Activated naive CD4-positive, alpha-beta T cell treated with anti-CD3 and anti-CD28 coated beads, Interleukin-2, amount 10 ng/mL, durations not matched to agents 7 days and 5 days (primary cell): ENCODE measurements around the gene TMEM248.
"Not testable (repeated sequence)": the region's sequence is repeated elsewhere in the genome, so short reads cannot be mapped to it uniquely, and the experiment has no call there.

ENCODE experiments used
- CTCF ChIA-PET: fragments of 350-600 bp; sonication (Branson Sonifier 250); formaldehyde crosslinking; loops from one replicate; lab custom pipeline; 2021; ENCODE audit warnings: antibody characterized with exemption; lab: Charles Lee
- DNase-seq: peaks from one replicate; pipeline ENCODE4 v3.0.0-alpha.2; 2020
- H3K27ac Mint-ChIP-seq: one replicate; pipeline ENCODE4 v1.8.0; 2021; ENCODE audit warnings: mild to moderate bottlenecking, moderate library complexity, mixed read lengths
- H3K27me3 Mint-ChIP-seq: one replicate; pipeline ENCODE4 v1.8.0; 2021; ENCODE audit warnings: mild to moderate bottlenecking, mixed read lengths
- H3K36me3 Mint-ChIP-seq: one replicate; pipeline ENCODE4 v1.8.0; 2021; ENCODE audit warnings: mixed read lengths
- H3K4me1 Mint-ChIP-seq: one replicate; pipeline ENCODE4 v1.8.0; 2021; ENCODE audit warnings: mixed read lengths
- H3K4me3 Mint-ChIP-seq: one replicate; pipeline ENCODE4 v1.8.0; 2021; ENCODE audit warnings: mild to moderate bottlenecking, moderate library complexity, mixed read lengths
- H3K9me3 Mint-ChIP-seq: one replicate; pipeline ENCODE4 v1.8.0; 2021; ENCODE audit warnings: mixed read lengths

Gene TMEM248

GRCh38 chr7:66920769-66921395 is at the start of gene TMEM248:
Gene TMEM248 (plus strand): TSS chr7:66921225. CDS start chr7:66941866, 20,641 bp downstream.
- H3K27ac Mint-ChIP-seq: peak within 1 kb of the TSS; percentile 98
- peaks cover 14% of the 10 kb centered on the region for H3K36me3 Mint-ChIP-seq
- no peaks in the 10 kb centered on the region for H3K27me3 Mint-ChIP-seq
- H3K4me1 Mint-ChIP-seq: peaks cover 37% of the 10 kb centered on the region
- CTCF ChIA-PET: no interaction called here
- DNase-seq: peak; percentile 94
- H3K4me3 Mint-ChIP-seq: peak within 1 kb of the TSS; percentile 96
- no peaks in the 10 kb centered on the region for H3K9me3 Mint-ChIP-seq

- no peak overlapping the region for H3K4me3 Mint-ChIP-seq
- DNase-seq: no peak
- no peaks in the 10 kb centered on the region for H3K36me3 Mint-ChIP-seq
- H3K27me3 Mint-ChIP-seq: no peaks in the 10 kb centered on the region
- H3K9me3 Mint-ChIP-seq: no peaks in the 10 kb centered on the region
- no peak overlapping the region for H3K27ac Mint-ChIP-seq
- CTCF ChIA-PET: no interaction called here
- peaks cover 7% of the 10 kb centered on the region for H3K4me1 Mint-ChIP-seq
These were observed 47.5 kb upstream of the TMEM248 start for GRCh38 chr7:66873476-66873875.

GRCh38 chr7:66877577-66878300 is 43.3 kb upstream of the TMEM248 start:
- no peak for DNase-seq
- H3K27me3 Mint-ChIP-seq: no peaks in the 10 kb centered on the region
- H3K36me3 Mint-ChIP-seq: peaks cover 2% of the 10 kb centered on the region
- no peak overlapping the region for H3K4me3 Mint-ChIP-seq
- H3K4me1 Mint-ChIP-seq: peaks cover 7% of the 10 kb centered on the region
- CTCF ChIA-PET: no interaction called here
- H3K27ac Mint-ChIP-seq: peak overlapping the region; percentile 42
- no peaks in the 10 kb centered on the region for H3K9me3 Mint-ChIP-seq

- H3K27ac Mint-ChIP-seq, H3K4me3 Mint-ChIP-seq, H3K4me1 Mint-ChIP-seq, H3K36me3 Mint-ChIP-seq, DNase-seq, H3K9me3 Mint-ChIP-seq, CTCF ChIA-PET, H3K27me3 Mint-ChIP-seq: not testable (repeated sequence)
These were observed 42.7 kb upstream of the TMEM248 start for GRCh38 chr7:66878301-66878685.

GRCh38 chr7:66880053-66880452 is 41.0 kb upstream of the TMEM248 start:
- no peaks in the 10 kb centered on the region for H3K9me3 Mint-ChIP-seq
- peaks cover 7% of the 10 kb centered on the region for H3K4me1 Mint-ChIP-seq
- no peak overlapping the region for H3K27ac Mint-ChIP-seq
- CTCF ChIA-PET: no interaction called here
- no peak for DNase-seq
- peaks cover 2% of the 10 kb centered on the region for H3K36me3 Mint-ChIP-seq
- H3K27me3 Mint-ChIP-seq: no peaks in the 10 kb centered on the region
- no peak overlapping the region for H3K4me3 Mint-ChIP-seq

GRCh38 chr7:66880577-66880976 is 40.4 kb upstream of the TMEM248 start:
- H3K4me3 Mint-ChIP-seq, H3K9me3 Mint-ChIP-seq, H3K27ac Mint-ChIP-seq, H3K36me3 Mint-ChIP-seq, DNase-seq, CTCF ChIA-PET, H3K27me3 Mint-ChIP-seq, H3K4me1 Mint-ChIP-seq: not testable (repeated sequence)

- Mint-ChIP-seq H3K9me3 (no peaks in the 10 kb centered on the region), H3K27me3 (no peaks in the 10 kb centered on the region), H3K4me1 (peaks cover 4% of the 10 kb centered on the region), H3K36me3 (peaks cover 2% of the 10 kb centered on the region), H3K27ac (no peak overlapping the region), H3K4me3 (no peak overlapping the region)
- CTCF ChIA-PET: no interaction called here
- DNase-seq: no peak
These were observed 37.3 kb upstream of the TMEM248 start for GRCh38 chr7:66883716-66884115.

- DNase-seq, H3K9me3 Mint-ChIP-seq, H3K27me3 Mint-ChIP-seq, H3K36me3 Mint-ChIP-seq, H3K27ac Mint-ChIP-seq, H3K4me3 Mint-ChIP-seq, H3K4me1 Mint-ChIP-seq, CTCF ChIA-PET: not testable (repeated sequence)
These were observed 36.5 kb upstream of the TMEM248 start for GRCh38 chr7:66884556-66884955.

- CTCF ChIA-PET: no interaction called here
These were observed 34.9 kb upstream of the TMEM248 start for GRCh38 chr7:66886152-66886551.

GRCh38 chr7:66888223-66888622 is 32.8 kb upstream of the TMEM248 start:
- H3K36me3 Mint-ChIP-seq, H3K27me3 Mint-ChIP-seq, H3K27ac Mint-ChIP-seq, H3K4me1 Mint-ChIP-seq, CTCF ChIA-PET, H3K9me3 Mint-ChIP-seq, DNase-seq, H3K4me3 Mint-ChIP-seq: not testable (repeated sequence)

More at GRCh38 chr7:66886152-66886551, 34.9 kb upstream of the TMEM248 start:
- DNase-seq: no peak
- no peaks in the 10 kb centered on the region for H3K36me3 Mint-ChIP-seq
- H3K4me3 Mint-ChIP-seq: no peak overlapping the region
- H3K27ac Mint-ChIP-seq: no peak overlapping the region
- H3K4me1 Mint-ChIP-seq: peaks cover 4% of the 10 kb centered on the region
- no peaks in the 10 kb centered on the region for H3K9me3 Mint-ChIP-seq
- H3K27me3 Mint-ChIP-seq: no peaks in the 10 kb centered on the region

GRCh38 chr7:66894463-66895080 is 26.5 kb upstream of the TMEM248 start:
- peaks cover 4% of the 10 kb centered on the region for H3K36me3 Mint-ChIP-seq
- H3K27me3 Mint-ChIP-seq: no peaks in the 10 kb centered on the region
- H3K27ac Mint-ChIP-seq: no peak overlapping the region
- no peak overlapping the region for H3K4me3 Mint-ChIP-seq
- CTCF ChIA-PET: interaction anchor here (0.8 to 1.1 kb wide), 2 partner anchors 9 to 155 kb away, joined by 4 read pairs; partner anchors contain the start of gene RABGEF1
- H3K9me3 Mint-ChIP-seq: no peaks in the 10 kb centered on the region
- no peak for DNase-seq
- H3K4me1 Mint-ChIP-seq: no peaks in the 10 kb centered on the region

GRCh38 chr7:66896441-66896840 is 24.6 kb upstream of the TMEM248 start:
- Mint-ChIP-seq H3K27me3 (no peaks in the 10 kb centered on the region), H3K36me3 (peaks cover 4% of the 10 kb centered on the region), H3K9me3 (no peaks in the 10 kb centered on the region), H3K4me3 (no peak overlapping the region), H3K27ac (no peak overlapping the region), H3K4me1 (no peaks in the 10 kb centered on the region)
- CTCF ChIA-PET: interaction anchor here (1.0 to 2.3 kb wide), 2 partner anchors 9 to 52 kb away, joined by 3 to 8 read pairs; no protein-coding TSS in a partner anchor
- DNase-seq: no peak

GRCh38 chr7:66899552-66900280 is 21.3 kb upstream of the TMEM248 start:
- Mint-ChIP-seq H3K4me1 (no peaks in the 10 kb centered on the region), H3K27ac (no peak overlapping the region), H3K36me3 (peaks cover 3% of the 10 kb centered on the region), H3K27me3 (no peaks in the 10 kb centered on the region), H3K4me3 (no peak overlapping the region), H3K9me3 (no peaks in the 10 kb centered on the region)
- CTCF ChIA-PET: no interaction called here
- no peak for DNase-seq
